HG03521 (cell line): ENCODE measurements around the gene NOP9.

Experiments used
- ATAC-seq: cut with Tn5 transposase; IDR thresholded peaks from one replicate; pipeline ENCODE4 v1.9.1; 2021; ENCODE audit warnings: mild to moderate bottlenecking, moderate library complexity; ENCODE audit not compliant: unreplicated experiment

Gene NOP9

GRCh38 chr14:24262821-24263733 is 36.6 kb upstream of the NOP9 start, which contains the start of gene TGM1:
TGM1 (minus strand) TSS chr14:24263177; CDS start chr14:24262352, 825 bp downstream.
- no peak for ATAC-seq

GRCh38 chr14:24263848-24264247 is 35.8 kb upstream of the NOP9 start:
- no peak for ATAC-seq

- ATAC-seq, result no peak
Measured at GRCh38 chr14:24264298-24264697, 35.4 kb upstream of the NOP9 start.

GRCh38 chr14:24266344-24267244 is 33.1 kb upstream of the NOP9 start:
- no peak for ATAC-seq

- no peak for ATAC-seq
Measured at GRCh38 chr14:24267516-24267915, 32.1 kb upstream of the NOP9 start.

GRCh38 chr14:24268225-24268624 is 31.4 kb upstream of the NOP9 start:
- ATAC-seq, result no peak

GRCh38 chr14:24269368-24269767 is 30.3 kb upstream of the NOP9 start:
- ATAC-seq, result no peak

GRCh38 chr14:24269910-24270536 is 29.6 kb upstream of the NOP9 start:
- ATAC-seq, result no peak

GRCh38 chr14:24270537-24271133 is 29.0 kb upstream of the NOP9 start:
- ATAC-seq, result no peak

GRCh38 chr14:24271134-24271833 is 28.4 kb upstream of the NOP9 start, which contains the start of gene RABGGTA:
RABGGTA (minus strand) TSS chr14:24271597; CDS start chr14:24271115, 482 bp downstream.
- ATAC-seq, result peak; percentile 87

- ATAC-seq, result no peak
Measured at GRCh38 chr14:24271834-24272263, 27.8 kb upstream of the NOP9 start.

- no peak for ATAC-seq
Measured at GRCh38 chr14:24272467-24272866, 27.2 kb upstream of the NOP9 start.

GRCh38 chr14:24273422-24273998 is 26.1 kb upstream of the NOP9 start:
- ATAC-seq, result no peak

- peak; percentile 19 for ATAC-seq
Measured at GRCh38 chr14:24274101-24274543, 25.5 kb upstream of the NOP9 start.

GRCh38 chr14:24277071-24277470 is 22.6 kb upstream of the NOP9 start:
- no peak for ATAC-seq

GRCh38 chr14:24277606-24278321 is 21.9 kb upstream of the NOP9 start:
- ATAC-seq, result no peak

GRCh38 chr14:24278424-24278823 is 21.2 kb upstream of the NOP9 start:
- ATAC-seq, result no peak

- no peak for ATAC-seq
Measured at GRCh38 chr14:24279301-24280186, 20.1 kb upstream of the NOP9 start.
